GM12801 (cell line): ENCODE data around the gene STK10.

Experiments used
- TF ChIP-seq, protein P1 (sequence below): IDR thresholded peaks from one replicate; pipeline ENCODE4 v1.5.1; 2011; ENCODE audit warnings: control low read depth; ENCODE audit not compliant: insufficient read length; ENCODE audit errors: extremely low read depth

STK10 gene

DNA sequence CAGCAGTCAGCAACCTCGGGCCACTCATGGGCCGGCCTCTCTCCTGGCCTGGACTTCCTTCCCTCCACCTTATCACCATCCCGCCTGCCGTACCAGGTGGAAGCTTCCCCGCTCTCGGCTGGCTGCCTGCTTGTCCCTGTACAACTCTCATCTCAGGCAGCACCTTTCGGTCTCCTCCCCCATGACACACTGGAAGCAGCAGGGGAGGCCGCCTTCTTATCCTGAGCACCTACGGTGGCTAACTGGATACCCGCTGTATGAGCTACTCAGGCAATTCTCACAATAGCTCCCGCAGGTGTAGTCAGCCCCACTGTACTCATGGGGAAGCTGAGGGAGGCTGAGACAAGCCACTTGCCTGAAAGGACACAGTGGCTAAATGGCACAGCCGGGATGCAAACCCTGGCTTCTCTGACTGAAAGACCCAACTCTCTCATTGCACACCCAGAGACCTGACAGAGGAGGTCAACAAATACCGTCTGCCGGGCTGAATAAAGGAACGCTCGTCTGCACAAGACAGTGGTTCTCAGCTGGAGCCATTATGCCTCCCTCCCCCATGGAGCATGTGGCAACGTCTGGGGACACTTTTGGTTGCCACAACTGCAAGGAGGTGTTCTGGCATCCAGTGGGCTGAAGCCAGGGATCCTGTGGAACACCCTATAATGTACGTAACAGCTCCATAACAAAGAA, 9.6 kb downstream of the STK10 start:
- TF ChIP-seq, protein P1, sequence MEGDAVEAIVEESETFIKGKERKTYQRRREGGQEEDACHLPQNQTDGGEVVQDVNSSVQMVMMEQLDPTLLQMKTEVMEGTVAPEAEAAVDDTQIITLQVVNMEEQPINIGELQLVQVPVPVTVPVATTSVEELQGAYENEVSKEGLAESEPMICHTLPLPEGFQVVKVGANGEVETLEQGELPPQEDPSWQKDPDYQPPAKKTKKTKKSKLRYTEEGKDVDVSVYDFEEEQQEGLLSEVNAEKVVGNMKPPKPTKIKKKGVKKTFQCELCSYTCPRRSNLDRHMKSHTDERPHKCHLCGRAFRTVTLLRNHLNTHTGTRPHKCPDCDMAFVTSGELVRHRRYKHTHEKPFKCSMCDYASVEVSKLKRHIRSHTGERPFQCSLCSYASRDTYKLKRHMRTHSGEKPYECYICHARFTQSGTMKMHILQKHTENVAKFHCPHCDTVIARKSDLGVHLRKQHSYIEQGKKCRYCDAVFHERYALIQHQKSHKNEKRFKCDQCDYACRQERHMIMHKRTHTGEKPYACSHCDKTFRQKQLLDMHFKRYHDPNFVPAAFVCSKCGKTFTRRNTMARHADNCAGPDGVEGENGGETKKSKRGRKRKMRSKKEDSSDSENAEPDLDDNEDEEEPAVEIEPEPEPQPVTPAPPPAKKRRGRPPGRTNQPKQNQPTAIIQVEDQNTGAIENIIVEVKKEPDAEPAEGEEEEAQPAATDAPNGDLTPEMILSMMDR: no peak

DNA sequence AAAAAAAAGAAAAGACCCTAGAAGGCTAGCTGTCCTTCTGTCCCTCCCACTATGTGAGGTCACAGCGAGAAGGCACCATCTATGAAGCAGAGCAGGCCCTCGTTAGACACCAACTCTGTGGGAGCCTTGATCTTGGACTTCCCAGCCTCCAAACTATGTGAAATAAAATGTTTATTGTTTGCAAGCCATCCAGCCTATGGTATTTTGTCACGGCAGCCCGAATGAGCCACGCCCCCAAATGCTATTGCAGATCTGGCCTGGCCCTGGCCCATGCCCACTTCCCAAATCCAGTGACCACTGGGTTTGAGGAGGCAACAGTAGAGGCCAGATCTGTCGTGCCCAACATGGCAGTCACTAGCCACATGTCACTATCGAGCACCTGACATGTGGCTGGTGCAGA, 10.8 kb downstream of the STK10 start:
- TF ChIP-seq, protein P1: no peak

DNA sequence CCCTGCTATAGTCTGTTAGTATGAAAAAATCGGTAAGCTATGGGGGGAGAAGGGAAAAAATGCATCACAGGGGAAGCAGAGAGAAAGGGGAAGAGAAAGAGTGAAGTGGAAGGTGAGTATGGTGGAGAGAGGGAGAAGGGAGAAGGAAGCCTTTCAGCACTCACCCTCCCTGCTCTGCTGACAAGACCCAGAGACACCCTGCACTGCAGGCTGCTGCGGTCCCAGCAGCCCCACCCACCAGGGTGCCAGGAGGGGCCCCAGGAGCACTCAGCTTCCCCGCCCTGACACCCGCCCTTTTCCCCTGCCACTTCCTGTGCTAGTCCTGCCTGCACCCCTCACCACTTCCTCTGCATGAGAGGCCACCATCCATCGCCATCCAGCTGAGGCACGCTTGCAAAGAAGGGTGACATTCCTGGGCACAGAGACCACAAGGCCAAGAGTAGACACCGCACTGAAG, 12.7 kb downstream of the STK10 start:
- TF ChIP-seq, protein P1: no peak

DNA sequence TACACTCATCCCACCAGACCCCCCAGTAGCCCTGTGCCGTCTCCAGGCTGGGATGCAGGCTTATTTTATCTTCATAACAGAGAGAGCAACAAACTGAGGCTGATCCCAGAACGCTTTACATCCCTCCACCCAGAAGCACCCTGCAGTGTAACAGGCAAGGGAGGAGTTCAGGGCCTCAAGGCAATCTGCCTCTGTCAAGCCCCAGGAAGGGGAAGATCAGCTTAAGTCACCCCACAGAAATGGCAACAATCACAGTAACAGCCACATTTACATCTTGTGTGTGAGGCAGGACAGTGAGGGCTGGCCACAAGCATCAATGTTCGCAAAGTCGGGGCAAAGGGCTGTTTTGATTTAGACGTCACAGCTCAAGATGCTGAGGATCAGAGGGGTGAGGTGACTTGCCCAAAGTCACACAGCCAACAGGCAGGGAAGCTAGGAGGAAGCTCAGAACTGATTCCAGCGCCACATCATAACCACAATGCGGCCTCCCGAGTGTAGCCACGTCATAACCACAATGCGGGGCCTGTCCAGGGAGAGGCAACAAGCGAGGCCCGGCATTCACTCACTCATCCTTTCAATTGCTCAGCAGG, 14.4 kb downstream of the STK10 start:
- TF ChIP-seq, protein P1: no peak

DNA sequence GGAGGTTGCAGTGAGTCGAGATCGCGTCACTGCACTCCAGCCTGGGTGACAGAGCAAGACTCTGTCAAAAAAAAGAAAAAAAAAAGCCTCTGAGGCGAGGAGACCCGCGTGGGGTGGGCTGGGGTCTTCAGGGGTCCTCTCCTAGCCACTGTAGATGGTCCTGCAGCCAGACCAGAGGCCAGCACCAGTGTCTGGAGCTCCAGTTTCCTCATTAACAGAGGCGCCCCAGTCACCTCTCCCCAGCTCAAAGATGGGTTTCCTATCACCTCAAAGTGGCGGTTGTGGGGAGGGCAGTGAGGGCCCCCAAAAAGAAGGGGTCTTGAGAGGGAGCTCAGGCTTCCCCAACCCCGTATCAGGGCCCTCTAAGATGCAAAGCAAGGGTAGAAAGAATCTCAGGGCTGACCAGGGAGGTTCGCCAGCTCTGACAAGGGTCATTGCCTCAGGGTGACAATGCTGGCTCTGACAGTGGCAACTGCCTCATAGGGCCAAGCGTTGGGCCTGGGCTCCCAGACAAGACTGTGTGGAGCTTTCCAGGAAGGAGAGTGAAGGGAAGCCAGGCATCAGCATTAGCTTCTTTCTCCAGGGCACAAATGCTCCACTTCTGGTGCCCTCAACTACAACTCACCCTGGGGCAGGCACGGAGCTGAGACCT, 15.0 kb downstream of the STK10 start:
- TF ChIP-seq, protein P1: no peak

DNA sequence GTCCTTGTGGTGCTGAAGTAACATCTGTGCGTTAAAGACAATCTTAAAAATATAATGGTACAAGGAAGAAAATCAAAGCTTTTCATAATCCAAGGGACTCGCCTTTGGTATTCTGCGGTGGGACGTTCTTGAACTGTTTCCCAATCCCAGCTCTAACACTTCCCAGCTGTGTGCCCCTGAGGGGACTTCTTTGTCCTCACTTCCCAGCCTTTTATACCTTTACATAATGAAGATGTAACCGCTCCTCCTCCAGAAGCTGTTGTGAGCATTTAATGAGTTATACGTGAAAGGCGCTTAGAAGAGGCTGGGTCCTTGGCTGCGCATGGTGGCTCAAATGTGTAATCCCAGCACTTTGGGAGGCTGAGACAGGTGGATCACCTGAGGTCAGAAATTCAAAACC, 16.9 kb downstream of the STK10 start:
- TF ChIP-seq, protein P1: no peak

DNA sequence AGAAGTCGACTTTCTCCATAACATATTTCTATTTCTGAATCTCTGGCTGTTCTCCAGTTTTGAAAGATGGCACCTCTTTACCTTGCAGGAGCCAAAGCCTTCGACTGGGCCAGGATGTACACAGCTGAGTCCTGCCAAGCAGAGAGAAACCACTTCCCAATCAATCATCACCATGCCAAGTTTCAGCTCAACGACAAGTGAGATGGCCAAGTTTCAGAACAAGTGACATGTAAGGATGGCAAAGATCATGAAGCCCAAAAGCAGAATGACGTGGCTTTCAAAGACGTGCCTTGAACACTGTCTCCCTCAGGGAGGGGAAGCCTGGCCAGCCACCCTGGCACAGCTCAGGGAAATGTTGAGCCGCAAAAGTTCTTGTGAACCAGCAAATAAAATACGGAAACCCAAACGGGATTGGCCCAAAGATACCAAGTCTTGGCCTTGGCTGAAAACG, 17.7 kb downstream of the STK10 start:
- TF ChIP-seq, protein P1: no peak
